OCI-LY3 (cell line): Measurements from ENCODE around the gene RPS6KA2.

Experiments used
- H2AFZ ChIP-seq: fragments of 200-600, 300-600 bp; shearing (Covaris generic); 2 replicates; pipeline ENCODE4 v1.6.0; 2014; ENCODE audit warnings: antibody characterized with exemption, low read depth, low read length
- H3K27ac ChIP-seq: fragments of 200-600, 300-600 bp; sonication (generic); 2 replicates; pipeline ENCODE4 v1.5.1; 2014; ENCODE audit warnings: mild to moderate bottlenecking, low read length, moderate library complexity, mixed read lengths
- H3K27me3 ChIP-seq: fragments of 200-600, 300-600 bp; sonication (generic); 2 replicates; pipeline ENCODE4 v1.6.1; 2014; ENCODE audit warnings: low read depth, low read length, mixed read lengths
- H3K36me3 ChIP-seq: fragments of 200-600, 300-600 bp; sonication (generic); replicated peaks from 2 replicates; pipeline ENCODE3; 2014; ENCODE audit warnings: low read depth, low read length, mixed read lengths
- H3K4me1 ChIP-seq: fragments of 300-600, 200-600 bp; sonication (generic); 2 replicates; pipeline ENCODE4 v1.6.1; 2014; ENCODE audit warnings: low read length, mixed read lengths
- H3K4me2 ChIP-seq: fragments of 200-600, 300-600 bp; sonication (generic); 2 replicates; pipeline ENCODE4 v1.6.1; 2014; ENCODE audit warnings: low read length, mixed read lengths
- H3K4me3 ChIP-seq: fragments of 300-600, 200-600 bp; sonication (generic); 2 replicates; pipeline ENCODE4 v1.5.1; 2014; ENCODE audit warnings: antibody characterized with exemption, mild to moderate bottlenecking, low read length, moderate library complexity
- H3K79me2 ChIP-seq: fragments of 300-600, 200-600 bp; shearing (Covaris generic); 2 replicates; pipeline ENCODE4 v1.6.1; 2014; ENCODE audit warnings: mild to moderate bottlenecking, low read length, mixed read lengths
- H3K9ac ChIP-seq: fragments of 300-600, 200-600 bp; shearing (Covaris generic); 2 replicates; pipeline ENCODE4 v1.6.0; 2014; ENCODE audit warnings: mild to moderate bottlenecking, low read length, moderate library complexity
- H3K9me3 ChIP-seq: fragments of 200-600, 300-600 bp; shearing (Covaris generic); 2 replicates; pipeline ENCODE4 v1.6.1; 2014; ENCODE audit warnings: low read length, mixed read lengths; ENCODE audit not compliant: insufficient read depth
- H4K20me1 ChIP-seq: fragments of 200-600, 300-600 bp; sonication (generic); 2 replicates; pipeline ENCODE4 v1.6.1; 2016; ENCODE audit warnings: low read length, mixed read lengths; ENCODE audit not compliant: insufficient read depth
- CTCF ChIP-seq: fragments of 200-600, 300-600 bp; sonication (generic); IDR thresholded peaks from 2 replicates; pipeline ENCODE4 v1.5.1; 2014; ENCODE audit warnings: antibody characterized with exemption, low read length, low read depth
- EZH2phosphoT487 ChIP-seq: fragments of 200-600 bp; shearing (Covaris generic); IDR thresholded peaks from 2 replicates; pipeline ENCODE4 v1.6.1; 2018; ENCODE audit warnings: antibody characterized with exemption, mixed run types, low read depth

Gene RPS6KA2

GRCh38 chr6:166646716-166647115 is 19.7 kb upstream of the RPS6KA2 start:
- Histone ChIP-seq H2AFZ (no peak overlapping the region), H3K9ac (no peak overlapping the region), H3K9me3 (no peaks in the 10 kb centered on the region), H3K36me3 (no peaks in the 10 kb centered on the region), H3K4me2 (no peak overlapping the region), H3K4me1 (no peaks in the 10 kb centered on the region), H3K4me3 (no peak overlapping the region), H3K27me3 (peaks cover 5% of the 10 kb centered on the region), H3K27ac (no peak overlapping the region), H3K79me2 (no peaks in the 10 kb centered on the region), H4K20me1 (no peaks in the 10 kb centered on the region)
- TF ChIP-seq EZH2phosphoT487, result no peak
- no peak for TF ChIP-seq CTCF

- Histone ChIP-seq H3K4me3 (no peak overlapping the region), H3K4me1 (no peaks in the 10 kb centered on the region), H3K27ac (no peak overlapping the region), H2AFZ (no peak overlapping the region), H3K4me2 (no peak overlapping the region), H3K79me2 (no peaks in the 10 kb centered on the region), H3K27me3 (peaks cover 5% of the 10 kb centered on the region), H3K9ac (no peak overlapping the region), H4K20me1 (no peaks in the 10 kb centered on the region), H3K36me3 (no peaks in the 10 kb centered on the region), H3K9me3 (no peaks in the 10 kb centered on the region)
- TF ChIP-seq CTCF, result no peak
- TF ChIP-seq EZH2phosphoT487, result no peak
Measured at GRCh38 chr6:166645896-166646295, 18.8 kb upstream of the RPS6KA2 start.

- no peak for TF ChIP-seq EZH2phosphoT487
- TF ChIP-seq CTCF, result no peak
- H3K4me3 ChIP-seq, result no peak overlapping the region
- H3K4me2 ChIP-seq, result no peak overlapping the region
- H3K27ac ChIP-seq, result no peak overlapping the region
- H3K79me2 ChIP-seq, result no peaks in the 10 kb centered on the region
- no peak overlapping the region for H2AFZ ChIP-seq
- peaks cover 13% of the 10 kb centered on the region for H3K27me3 ChIP-seq
- no peaks in the 10 kb centered on the region for H3K36me3 ChIP-seq
- H3K4me1 ChIP-seq, result no peaks in the 10 kb centered on the region
- H3K9ac ChIP-seq, result no peak overlapping the region
- no peaks in the 10 kb centered on the region for H3K9me3 ChIP-seq
- H4K20me1 ChIP-seq, result no peaks in the 10 kb centered on the region
Measured at GRCh38 chr6:166644681-166645080, 17.6 kb upstream of the RPS6KA2 start.

GRCh38 chr6:166643891-166644590 is 17.0 kb upstream of the RPS6KA2 start:
- TF ChIP-seq CTCF (no peak), EZH2phosphoT487 (no peak)
- no peak overlapping the region for H3K4me2 ChIP-seq
- H3K36me3 ChIP-seq, result no peaks in the 10 kb centered on the region
- no peak overlapping the region for H3K4me3 ChIP-seq
- H3K27ac ChIP-seq, result no peak overlapping the region
- no peaks in the 10 kb centered on the region for H3K4me1 ChIP-seq
- H3K27me3 ChIP-seq, result peaks cover 18% of the 10 kb centered on the region
- no peaks in the 10 kb centered on the region for H4K20me1 ChIP-seq
- H3K79me2 ChIP-seq, result no peaks in the 10 kb centered on the region
- H2AFZ ChIP-seq, result no peak overlapping the region
- H3K9me3 ChIP-seq, result no peaks in the 10 kb centered on the region
- no peak overlapping the region for H3K9ac ChIP-seq
